HepG2 (cell line): ENCODE data around the gene CHRNB2. TPM values are rescaled to one million over a fixed set of nuclear protein-coding genes. Genes with fewer than 3 reads are reported as not detected.

Experiments
- GRHL1 ChIP-seq: sonication (generic); formaldehyde crosslinking; conservative IDR thresholded peaks from 2 replicates; pipeline ENCODE4 v1.8.0; 2022; ENCODE audit warnings: missing genetic modification reagents
- IKZF1 ChIP-seq: fragments of 450-650 bp; IDR thresholded peaks from 2 replicates; pipeline ENCODE4 v1.7.1; 2016
- MLX ChIP-seq: IDR thresholded peaks from 2 replicates; pipeline ENCODE4 v1.6.1; 2016
- RFXAP ChIP-seq: sonication (generic); formaldehyde crosslinking; IDR thresholded peaks from 2 replicates; pipeline ENCODE4 v1.4.0; 2020; ENCODE audit warnings: missing genetic modification reagents, borderline replicate concordance
- YY1 ChIP-seq: IDR thresholded peaks from 2 replicates; pipeline ENCODE4 v1.6.1; 2011; ENCODE audit warnings: low read length, low read depth, moderate library complexity, mild to moderate bottlenecking; ENCODE audit not compliant: insufficient read depth, insufficient replicate concordance
- ZEB1 ChIP-seq: IDR thresholded peaks from 2 replicates; pipeline ENCODE4 v1.6.1; 2012; ENCODE audit warnings: mild to moderate bottlenecking, low read depth, inconsistent platforms; ENCODE audit not compliant: insufficient replicate concordance
- ZFP82 ChIP-seq: sonication (generic); formaldehyde crosslinking; IDR thresholded peaks from 2 replicates; pipeline ENCODE4 v1.5.1; 2020; ENCODE audit warnings: mild to moderate bottlenecking, missing genetic modification reagents, borderline replicate concordance
- ZHX1 ChIP-seq: sonication (generic); formaldehyde crosslinking; IDR thresholded peaks from 2 replicates; pipeline ENCODE4 v1.8.1; 2022; ENCODE audit warnings: low read depth, mild to moderate bottlenecking, missing genetic modification reagents
- ZNF318 ChIP-seq: sonication (generic); formaldehyde crosslinking; IDR thresholded peaks from 2 replicates; pipeline ENCODE4 v1.4.0; 2020; ENCODE audit warnings: mild to moderate bottlenecking, missing genetic modification reagents
- ZNF446 ChIP-seq: sonication (generic); formaldehyde crosslinking; IDR thresholded peaks from 2 replicates; pipeline ENCODE4 v1.5.0; 2020; ENCODE audit warnings: mild to moderate bottlenecking, missing genetic modification reagents
- ZNF547 ChIP-seq: sonication (generic); formaldehyde crosslinking; IDR thresholded peaks from 2 replicates; pipeline ENCODE4 v1.5.1; 2020; ENCODE audit warnings: mild to moderate bottlenecking, missing genetic modification reagents
- ZNF552 ChIP-seq: sonication (generic); formaldehyde crosslinking; IDR thresholded peaks from 2 replicates; pipeline ENCODE4 v1.9.0; 2022; ENCODE audit warnings: missing genetic modification reagents, mild to moderate bottlenecking, borderline replicate concordance
- ZNF749 ChIP-seq: sonication (generic); formaldehyde crosslinking; IDR thresholded peaks from 2 replicates; pipeline ENCODE4 v1.8.0; 2022; ENCODE audit warnings: mild to moderate bottlenecking, missing genetic modification reagents, moderate library complexity, borderline replicate concordance
- ZNF773 ChIP-seq: sonication (generic); formaldehyde crosslinking; IDR thresholded peaks from 2 replicates; pipeline ENCODE4 v1.4.0; 2020; ENCODE audit warnings: missing genetic modification reagents, borderline replicate concordance
- ZSCAN25 ChIP-seq: sonication (generic); formaldehyde crosslinking; IDR thresholded peaks from 2 replicates; pipeline ENCODE4 v1.8.0; 2022; ENCODE audit warnings: mild to moderate bottlenecking, missing genetic modification reagents
- polyA plus RNA-seq, 8 experiments: library from polyadenylated mRNA; depleted of rRNA in 3 of 8; stranded (reverse) in 7 of 8; unstranded in 1 of 8; fragments of >200 nt; fragmentation: Illumina TruSeq in 4 of 8; extraction: Trizol in 4 of 8; gene quantifications; 2 replicates each; pipeline versions ENCODE4 v1.2.1 to v1.2.3, GENCODE V29; 2011 to 2016; ENCODE audit warnings: low read depth in 4 of 8, missing spikeins in 1 of 8, mixed read lengths in 1 of 8; ENCODE audit not compliant: insufficient read depth in 1 of 8
- total RNA-seq, 5 experiments: library from RNA; depleted of rRNA; stranded (reverse); fragments of >200 nt; fragmentation: Illumina TruSeq; extraction: Trizol; gene quantifications; 2 replicates each; pipeline ENCODE4 v1.2.3, GENCODE V29; 2016; ENCODE audit warnings: low read depth in 1 of 5

Gene CHRNB2
- total and polyA plus RNA-seq, 2 of the 13 experiments (the other 11 are each of a cell fraction or from before 2014, with no cell fraction given), result 0.03 to 0.07 TPM

DNA sequence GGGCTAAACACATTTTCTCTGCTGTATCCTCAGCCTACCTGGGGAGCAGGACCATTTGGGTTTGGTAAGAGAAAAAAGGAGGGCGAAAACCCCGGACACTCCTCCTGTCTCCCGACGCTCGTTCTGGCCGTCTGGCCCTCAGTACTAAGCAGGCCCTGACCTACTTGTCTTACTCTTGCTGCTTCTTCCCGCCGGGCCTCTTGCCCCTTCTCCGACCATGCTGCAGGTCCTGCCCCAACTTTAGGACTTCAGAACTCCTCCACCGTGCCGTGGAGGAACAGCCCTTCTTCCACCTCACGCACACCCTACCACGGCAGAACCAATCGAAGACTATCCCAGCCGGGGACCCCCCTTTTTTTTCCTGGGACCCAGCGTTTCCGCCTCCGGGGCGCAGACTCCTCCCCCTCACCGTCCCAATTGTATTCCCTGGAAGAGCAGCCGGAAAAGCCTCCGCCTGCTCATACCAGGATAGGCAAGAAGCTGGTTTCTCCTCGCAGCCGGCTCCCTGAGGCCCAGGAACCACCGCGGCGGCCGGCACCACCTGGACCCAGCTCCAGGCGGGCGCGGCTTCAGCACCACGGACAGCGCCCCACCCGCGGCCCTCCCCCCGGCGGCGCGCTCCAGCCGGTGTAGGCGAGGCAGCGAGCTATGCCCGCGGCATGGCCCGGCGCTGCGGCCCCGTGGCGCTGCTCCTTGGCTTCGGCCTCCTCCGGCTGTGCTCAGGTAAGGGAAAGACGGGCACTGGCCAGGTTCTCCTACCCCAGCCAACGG is at the start of gene CHRNB2 (continued):
- TF ChIP-seq MLX (CRISPR knock-in tag) (no peak), RFXAP (peak; percentile 90), GRHL1 (CRISPR knock-in tag) (no peak), ZNF318 (CRISPR knock-in tag) (peak; percentile 77; the same call in 1 of the 2 replicates), ZNF547 (CRISPR knock-in tag) (peak; percentile 98), ZNF773 (CRISPR knock-in tag) (peak; percentile 97; the same call in 1 of the 2 replicates), ZEB1 (no peak), ZNF446 (CRISPR knock-in tag) (peak; percentile 99), ZHX1 (CRISPR knock-in tag) (peak; percentile 93), ZNF552 (CRISPR knock-in tag) (0 out of 2 replicates have a peak, but pooled peaks have one; percentile 60), YY1 (no peak), ZFP82 (CRISPR knock-in tag) (peak; percentile 97), ZNF749 (CRISPR knock-in tag) (peak; percentile 99), IKZF1 (no peak), ZSCAN25 (CRISPR knock-in tag) (peak; percentile 95)
